Lung (tissue), 12 donors: ENCODE data around the gene BAHD1. TPM values are rescaled to one million over a fixed set of nuclear protein-coding genes. Genes with fewer than 3 reads are reported as not detected.
A peak's percentile ranks its signal among the peaks of the same experiment; 100 is the strongest.

Experiments used
- ATAC-seq: fragments of 200-7000 bp; cut with Tn5 transposase; one replicate; pipeline ENCODE4 v1.9.1; 2020; ENCODE audit warnings: moderate number of reproducible peaks; ENCODE audit not compliant: insufficient read depth, low FRiP score
- DNase-seq, 3 donors: peaks; one replicate each; pipeline ENCODE4 v3.0.0-alpha.2; 2013 to 2017
- H3K27ac ChIP-seq, 2 donors: one replicate each; pipeline ENCODE4 v1.5.1; 2013; ENCODE audit warnings: mild to moderate bottlenecking in 2 of 2, moderate library complexity in 2 of 2, control low read depth in 1 of 2, inconsistent platforms in 1 of 2, low read depth in 1 of 2, low read length in 1 of 2
- H3K27me3 ChIP-seq, 3 donors: one replicate each; pipeline ENCODE4 v1.5.1; 2013; ENCODE audit warnings: low read length in 2 of 3; ENCODE audit not compliant: control insufficient read depth in 3 of 3, insufficient read depth in 3 of 3
- H3K36me3 ChIP-seq, 4 donors: one replicate each; pipeline ENCODE4 v1.5.1; 2013; ENCODE audit warnings: low read length in 4 of 4, mild to moderate bottlenecking in 1 of 4, moderate library complexity in 1 of 4; ENCODE audit not compliant: control insufficient read depth in 4 of 4, insufficient read depth in 4 of 4
- H3K4me1 ChIP-seq, 5 donors: one replicate each; pipeline ENCODE4 v1.5.1; 2013; ENCODE audit warnings: low read length in 5 of 5, mild to moderate bottlenecking in 2 of 5, moderate library complexity in 1 of 5; ENCODE audit not compliant: control insufficient read depth in 5 of 5, insufficient read depth in 5 of 5
- H3K4me3 ChIP-seq: one replicate; pipeline ENCODE4 v1.5.1; 2013; ENCODE audit warnings: mild to moderate bottlenecking, control low read depth, moderate library complexity
- H3K9ac ChIP-seq, 2 donors: one replicate each; pipeline ENCODE4 v1.5.1; 2013; ENCODE audit warnings: low read length in 2 of 2, control low read depth in 1 of 2; ENCODE audit not compliant: insufficient read depth in 1 of 2
- H3K9me3 ChIP-seq, 4 donors: one replicate each; pipeline ENCODE4 v1.5.1; 2013; ENCODE audit warnings: low read length in 3 of 4, mild to moderate bottlenecking in 1 of 4, moderate library complexity in 1 of 4; ENCODE audit not compliant: control insufficient read depth in 4 of 4, insufficient read depth in 3 of 4
- WGBS, 2 donors: extraction: QIAGEN DNeasy Blood & Tissue Kit; methylation state at CpG; one replicate each; pipeline ENCODE4 v1.1.7; 2013; 5-methylcytosine and 5-hydroxymethylcytosine counted together
- polyA plus RNA-seq, 2 donors: library from polyadenylated mRNA; stranded (reverse); fragments of 200-250 nt; gene quantifications; one replicate each; pipeline ENCODE4 v1.2.1, GENCODE V29; 2013
- total RNA-seq, 2 donors: library from RNA; depleted of rRNA in 1 of 2; stranded (reverse); fragments of >200 nt in 1 of 2; gene quantifications; one replicate each; pipeline ENCODE4 v1.2.1, GENCODE V29; 2014 to 2021
- TF ChIP-seq, protein P1 (sequence below): IDR thresholded peaks from 2 replicates; pipeline ENCODE4 v1.5.1; 2012; ENCODE audit warnings: mild to moderate bottlenecking; ENCODE audit errors: control extremely low read depth, extremely low read depth
- donor health status: control.
- donor health status: control.
- donor health status: Bipolar disorder and iron deficiency.
- donor health status: healthy.
- donor health status: DM: yes; HTN: yes; CAD: no.

The BAHD1 gene
- total and polyA plus RNA-seq, 4 donors: 11.3 to 28.1 (median 13.7) TPM

DNA sequence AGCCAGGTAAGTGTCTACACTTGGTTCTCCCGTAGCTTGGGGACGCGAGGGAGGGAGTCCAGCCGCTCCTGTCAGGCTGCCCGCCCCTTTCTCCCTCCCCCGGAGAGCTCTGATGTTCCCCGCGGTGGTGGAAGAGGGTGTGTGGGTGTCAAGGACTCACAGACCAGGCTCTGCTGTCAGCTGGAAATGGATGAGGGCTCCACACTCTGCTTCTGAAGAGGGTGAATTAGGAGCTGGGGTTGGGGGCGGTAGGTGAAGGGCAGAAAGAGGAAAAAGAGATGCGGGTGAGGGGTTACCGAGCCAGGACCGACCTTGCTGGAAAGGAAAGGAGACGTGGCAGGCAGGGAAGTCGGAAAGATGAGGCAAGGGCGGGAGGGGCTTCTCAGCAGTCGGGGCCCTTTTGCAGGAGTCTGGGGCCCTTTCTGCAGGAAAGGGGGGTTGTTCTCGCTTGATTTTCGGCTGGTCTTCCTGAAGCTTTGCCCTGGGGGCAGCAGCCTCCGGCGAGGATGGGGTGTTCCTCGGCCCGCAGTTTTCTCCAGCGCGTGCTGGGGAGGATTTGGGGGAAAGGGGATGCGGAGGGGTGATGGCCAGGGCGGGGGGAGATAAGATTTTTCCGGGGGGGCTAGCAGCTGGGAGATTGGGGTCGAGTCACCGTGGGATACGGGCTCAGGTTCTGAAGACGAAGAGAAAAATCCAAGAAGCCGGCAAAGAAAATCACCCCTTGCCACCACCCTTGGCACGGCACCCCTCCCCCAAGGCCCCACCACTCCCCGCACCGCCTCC is 602 bp upstream of the BAHD1 start:
- H3K27ac ChIP-seq: no peak overlapping the region
- H3K4me1 ChIP-seq: peaks cover 2 to 67% (median 27%) of the 10 kb centered on the region in 5 donors
- WGBS, 2 donors: 0 to 1% methylated on average over 33 to 35 of the region's 35 CpGs
- ATAC-seq (no peak), DNase-seq (peak in 1 of 3 donors; percentile 47)
- H3K27me3 ChIP-seq: peaks cover 0 to 32% (median 20%) of the 10 kb centered on the region in 3 donors
- TF ChIP-seq, protein P1, sequence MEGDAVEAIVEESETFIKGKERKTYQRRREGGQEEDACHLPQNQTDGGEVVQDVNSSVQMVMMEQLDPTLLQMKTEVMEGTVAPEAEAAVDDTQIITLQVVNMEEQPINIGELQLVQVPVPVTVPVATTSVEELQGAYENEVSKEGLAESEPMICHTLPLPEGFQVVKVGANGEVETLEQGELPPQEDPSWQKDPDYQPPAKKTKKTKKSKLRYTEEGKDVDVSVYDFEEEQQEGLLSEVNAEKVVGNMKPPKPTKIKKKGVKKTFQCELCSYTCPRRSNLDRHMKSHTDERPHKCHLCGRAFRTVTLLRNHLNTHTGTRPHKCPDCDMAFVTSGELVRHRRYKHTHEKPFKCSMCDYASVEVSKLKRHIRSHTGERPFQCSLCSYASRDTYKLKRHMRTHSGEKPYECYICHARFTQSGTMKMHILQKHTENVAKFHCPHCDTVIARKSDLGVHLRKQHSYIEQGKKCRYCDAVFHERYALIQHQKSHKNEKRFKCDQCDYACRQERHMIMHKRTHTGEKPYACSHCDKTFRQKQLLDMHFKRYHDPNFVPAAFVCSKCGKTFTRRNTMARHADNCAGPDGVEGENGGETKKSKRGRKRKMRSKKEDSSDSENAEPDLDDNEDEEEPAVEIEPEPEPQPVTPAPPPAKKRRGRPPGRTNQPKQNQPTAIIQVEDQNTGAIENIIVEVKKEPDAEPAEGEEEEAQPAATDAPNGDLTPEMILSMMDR: no peak
- no peak overlapping the region for H3K9ac ChIP-seq
- H3K4me3 ChIP-seq: peak overlapping the region; percentile 31
- H3K36me3 ChIP-seq: no peaks in the 10 kb centered on the region
- no peaks in the 10 kb centered on the region for H3K9me3 ChIP-seq

DNA sequence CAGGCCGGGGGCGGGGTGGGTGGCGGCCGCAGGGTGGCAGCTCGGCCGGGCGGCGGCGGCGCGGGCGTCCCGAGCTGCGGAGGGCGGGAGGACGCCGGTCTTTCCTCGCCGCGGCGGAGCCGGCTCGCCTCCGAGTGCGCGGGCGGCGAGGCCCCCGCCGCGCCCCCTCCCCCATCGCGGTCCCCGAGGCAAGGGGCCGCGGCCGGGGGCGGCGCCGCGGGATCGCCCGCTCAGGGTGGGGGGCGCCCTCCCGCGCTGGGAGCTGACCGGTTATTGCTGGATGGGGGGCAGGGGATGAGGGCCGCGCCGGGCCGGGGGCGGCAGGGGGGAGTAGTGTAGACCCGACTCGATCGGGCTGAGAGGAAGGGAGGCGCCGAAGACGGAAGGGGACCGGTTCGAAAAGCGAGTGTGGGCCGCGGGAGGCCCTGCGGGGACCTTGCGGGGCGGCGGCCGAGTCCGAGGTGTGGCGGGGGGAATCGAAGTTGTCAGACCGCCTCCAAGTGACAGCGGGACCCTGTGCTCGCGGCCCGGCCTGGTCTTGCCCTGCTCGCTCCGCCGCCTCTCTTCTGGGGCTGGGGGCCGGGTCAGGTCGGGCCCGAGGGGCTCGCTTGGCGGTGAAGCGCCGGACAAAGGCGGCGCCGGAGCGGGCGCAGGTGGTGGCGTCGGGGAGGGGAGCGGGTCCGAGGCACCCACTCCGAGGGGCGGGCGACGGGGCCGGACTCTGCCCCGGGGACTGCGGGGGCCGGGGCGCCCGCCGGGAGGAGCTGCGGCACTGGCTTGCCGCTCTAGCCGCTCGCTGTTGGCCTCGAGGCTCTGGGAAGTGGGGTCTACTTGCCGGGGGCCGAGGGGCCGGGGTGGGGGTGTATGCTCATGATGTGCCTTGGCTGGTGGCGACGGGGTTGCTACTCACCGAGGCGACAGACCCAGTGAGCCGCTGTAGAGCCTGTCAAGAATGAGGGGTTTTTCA is 1.1 kb downstream of the BAHD1 start:
- no peaks in the 10 kb centered on the region for H3K36me3 ChIP-seq
- H3K27me3 ChIP-seq: peaks cover 0 to 19% (median 13%) of the 10 kb centered on the region in 3 donors
- peak overlapping the region; percentile 18 to 70 for H3K27ac ChIP-seq
- TF ChIP-seq, protein P1: no peak
- 1% methylated on average over 65 to 119 of the region's 119 CpGs for WGBS, 2 donors
- peaks cover 5 to 64% (median 15%) of the 10 kb centered on the region in 5 donors for H3K4me1 ChIP-seq
- ATAC-seq (no peak), DNase-seq (peak in 2 of 3 donors; percentile 34 to 45)
- H3K4me3 ChIP-seq: peak overlapping the region; percentile 75
- peak overlapping the region in 1 of 2 donors; percentile 38 for H3K9ac ChIP-seq
- no peaks in the 10 kb centered on the region for H3K9me3 ChIP-seq

DNA sequence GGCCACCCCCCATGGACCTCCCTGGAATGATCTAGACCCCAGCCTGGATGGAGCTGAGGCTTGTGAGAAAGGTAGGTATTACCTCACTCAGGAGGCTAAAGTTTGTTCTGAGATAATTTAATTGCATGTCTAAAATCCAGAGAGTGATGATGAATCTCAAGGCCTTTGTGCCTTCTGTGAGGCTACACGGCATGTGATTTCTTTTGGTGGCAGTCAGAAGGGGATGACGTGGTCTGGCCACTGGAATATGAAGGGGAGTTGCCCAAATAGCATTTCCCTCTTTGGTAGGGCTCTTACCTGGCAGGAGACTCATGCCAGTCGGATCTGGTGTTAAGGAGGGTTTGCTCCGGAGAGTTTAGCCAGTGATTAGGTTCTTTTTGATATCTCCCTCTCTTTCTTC is 2.5 kb downstream of the BAHD1 start:
- 83 to 91% methylated on average over 4 of the region's 4 CpGs for WGBS, 2 donors
- ATAC-seq: no peak

More for the DNA sequence above, 2.5 kb downstream of the BAHD1 start:
- no peaks in the 10 kb centered on the region for H3K9me3 ChIP-seq
- no peak for DNase-seq
- peak overlapping the region in 1 of 2 donors; percentile 83 for H3K27ac ChIP-seq
- TF ChIP-seq, protein P1: no peak
- H3K36me3 ChIP-seq: no peaks in the 10 kb centered on the region
- H3K4me1 ChIP-seq: peaks cover 5 to 50% (median 12%) of the 10 kb centered on the region in 5 donors
- no peak overlapping the region for H3K9ac ChIP-seq
- H3K4me3 ChIP-seq: no peak overlapping the region
- peaks cover 0 to 8% (median 6%) of the 10 kb centered on the region in 3 donors for H3K27me3 ChIP-seq
